Pancreas (tissue), 10 donors: ENCODE results near the gene TEX264. TPM values are rescaled to one million over a fixed set of nuclear protein-coding genes. Genes with fewer than 3 reads are reported as not detected.

Experiments
- ATAC-seq, 4 donors: fragments of 200-7000 bp; cut with Tn5 transposase; one replicate each; pipeline versions ENCODE4 v1.8.0 to v1.9.1; 2020; ENCODE audit warnings: mild to moderate bottlenecking in 4 of 4, moderate library complexity in 4 of 4
- DNase-seq, 6 donors: peaks; one replicate each; pipeline ENCODE4 v3.0.0-alpha.2; 2020
- FAIRE-seq: peaks from 2 replicates; lab custom pipeline; 2012; peaks lifted over from hg19 to GRCh38; lab: Jason Lieb, UNC
- H3K27ac ChIP-seq, 4 donors: fragments of 200-600 bp; sonication (generic); 1 replicate in 3 of 4; 2 replicates in 1 of 4; pipeline versions ENCODE4 v1.5.0 to v1.8.0; 2020
- H3K27me3 ChIP-seq, 4 donors: fragments of 200-600 bp; one replicate each; pipeline ENCODE4 v1.8.0; 2021
- H3K36me3 ChIP-seq, 3 donors: fragments of 200-600 bp; sonication (generic) in 1 of 3; one replicate each; pipeline versions ENCODE4 v1.5.0 to v1.8.0; 2020 to 2021
- H3K4me1 ChIP-seq, 3 donors: fragments of 200-600 bp; one replicate each; pipeline ENCODE4 v1.8.0; 2021
- H3K4me3 ChIP-seq, 4 donors: fragments of 200-600 bp; sonication (generic) in 2 of 4; one replicate each; pipeline versions ENCODE4 v1.5.0 to v1.8.0; 2020 to 2021
- H3K9me3 ChIP-seq, 4 donors: fragments of 200-600 bp; one replicate each; pipeline ENCODE4 v1.8.0; 2021
- WGBS, 2 donors: extraction: QIAGEN DNeasy Blood & Tissue Kit; methylation state at CpG; one replicate each; pipeline ENCODE4 v1.1.7; 2013; 5-methylcytosine and 5-hydroxymethylcytosine counted together
- intact Hi-C, 3 donors: fragments of 100-400 bp; cut with DNase I; formaldehyde crosslinking; loops; one replicate each; pipeline versions ENCODE4 v1.11.1 to v1.14.2; 2022
- polyA plus RNA-seq, 2 donors: library from polyadenylated mRNA; stranded (reverse); fragments of 200-250 nt; gene quantifications; one replicate each; pipeline ENCODE4 v1.2.3, GENCODE V29; 2013
- total RNA-seq, 6 donors: library from RNA; stranded (reverse); fragmentation: NEBNext Ultra II Directional in 4 of 6; extraction: Animal tissue kit (Norgen Biotek cat#: 25700) in 4 of 6; gene quantifications; one replicate each; pipeline versions ENCODE4 v1.2.1 to v1.2.4, GENCODE V29; 2021 to 2023
- TF ChIP-seq, protein P1 (sequence below), 4 donors: fragments of 200-600 bp; sonication (generic) in 3 of 4; IDR thresholded peaks; one replicate each; pipeline versions ENCODE4 v1.5.0 to v1.8.0; 2021; ENCODE audit warnings: antibody characterized with exemption in 4 of 4
- donor health status: healthy with polysubstance abuse.
- donor health status: DM: no; HTN: no; CAD: no; lungs with moderate emphysema.
- donor health status: DM: no; HTN: no; CAD: no.
- donor health status: control.
- donor health status: control.
- donor health status: Bipolar disorder and iron deficiency.
- donor health status: DM: yes; HTN: yes; CAD: no.
- donor health status: DM: no; HTN: no; CAD: no.
- donor health status: DM: no; HTN: no; CAD: no.
- donor health status: DM: yes; HTN: yes; CAD: no.

Gene TEX264
- total and polyA plus RNA-seq, 8 donors, result 20.9 to 59.3 (median 25.5) TPM

DNA sequence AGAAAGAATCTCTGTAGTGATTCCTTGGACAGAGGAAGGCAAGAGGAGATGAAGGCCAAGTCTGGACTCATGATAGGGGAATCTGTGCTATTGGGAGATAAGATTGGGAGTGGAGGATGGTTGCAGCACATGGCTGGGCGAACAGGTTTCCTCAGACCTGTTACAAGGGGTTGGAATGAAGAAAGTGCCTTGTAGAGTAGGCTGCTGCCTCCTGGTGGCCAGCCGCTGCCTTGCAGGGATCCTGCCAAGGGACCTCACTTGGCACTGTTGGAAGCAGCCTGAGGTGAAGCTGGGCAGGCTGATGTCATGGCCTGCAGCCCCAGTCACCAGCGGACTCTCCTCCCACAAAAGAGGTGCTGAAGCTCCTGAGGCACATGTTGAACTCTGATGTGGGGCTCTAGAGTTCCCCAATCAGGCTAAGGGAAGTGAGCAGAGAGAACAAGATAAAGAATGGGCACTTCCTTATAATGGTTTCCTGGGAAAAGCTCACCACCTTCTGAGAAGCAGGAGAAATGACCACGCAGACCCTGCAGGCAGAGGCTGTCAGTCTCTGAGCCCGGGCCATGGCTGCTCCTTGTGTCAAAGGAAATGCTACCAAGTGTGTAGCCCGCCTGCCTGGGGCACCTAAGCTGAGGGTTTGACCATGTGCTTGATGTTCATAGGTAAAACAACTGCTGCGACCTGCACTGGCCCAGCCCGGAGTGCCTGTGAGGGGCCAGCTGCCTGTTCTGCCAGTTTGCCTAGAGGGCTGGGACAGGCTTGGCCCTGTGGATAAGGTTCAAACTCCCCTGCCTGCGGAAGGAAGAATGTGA is 1.6 kb upstream of the TEX264 start:
- TF ChIP-seq, protein P1, sequence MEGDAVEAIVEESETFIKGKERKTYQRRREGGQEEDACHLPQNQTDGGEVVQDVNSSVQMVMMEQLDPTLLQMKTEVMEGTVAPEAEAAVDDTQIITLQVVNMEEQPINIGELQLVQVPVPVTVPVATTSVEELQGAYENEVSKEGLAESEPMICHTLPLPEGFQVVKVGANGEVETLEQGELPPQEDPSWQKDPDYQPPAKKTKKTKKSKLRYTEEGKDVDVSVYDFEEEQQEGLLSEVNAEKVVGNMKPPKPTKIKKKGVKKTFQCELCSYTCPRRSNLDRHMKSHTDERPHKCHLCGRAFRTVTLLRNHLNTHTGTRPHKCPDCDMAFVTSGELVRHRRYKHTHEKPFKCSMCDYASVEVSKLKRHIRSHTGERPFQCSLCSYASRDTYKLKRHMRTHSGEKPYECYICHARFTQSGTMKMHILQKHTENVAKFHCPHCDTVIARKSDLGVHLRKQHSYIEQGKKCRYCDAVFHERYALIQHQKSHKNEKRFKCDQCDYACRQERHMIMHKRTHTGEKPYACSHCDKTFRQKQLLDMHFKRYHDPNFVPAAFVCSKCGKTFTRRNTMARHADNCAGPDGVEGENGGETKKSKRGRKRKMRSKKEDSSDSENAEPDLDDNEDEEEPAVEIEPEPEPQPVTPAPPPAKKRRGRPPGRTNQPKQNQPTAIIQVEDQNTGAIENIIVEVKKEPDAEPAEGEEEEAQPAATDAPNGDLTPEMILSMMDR (IDR thresholded peaks at IDR 0.05), result peak; percentile 91 to 96 (median 94)
- peak; percentile 52 to 78 (median 70) for ATAC-seq
- no peak for FAIRE-seq
- DNase-seq, result peak; percentile 81 to 96 (median 93)
- 39 to 43% methylated on average over 9 of the region's 9 CpGs for WGBS, 2 donors
- Histone ChIP-seq H3K27me3 (no peaks in the 10 kb centered on the region), H3K27ac (no peak overlapping the region), H3K9me3 (no peaks in the 10 kb centered on the region), H3K36me3 (no peaks in the 10 kb centered on the region), H3K4me1 (peaks cover 0 to 22% (median 6%) of the 10 kb centered on the region in 3 donors), H3K4me3 (no peak overlapping the region)
- intact Hi-C loops, result loop anchor here (5.0 to 10.0 kb wide), 3 partner anchors 162 to 167 kb away; partner anchors contain the start of gene DCAF1 (in 2 of the 3)

DNA sequence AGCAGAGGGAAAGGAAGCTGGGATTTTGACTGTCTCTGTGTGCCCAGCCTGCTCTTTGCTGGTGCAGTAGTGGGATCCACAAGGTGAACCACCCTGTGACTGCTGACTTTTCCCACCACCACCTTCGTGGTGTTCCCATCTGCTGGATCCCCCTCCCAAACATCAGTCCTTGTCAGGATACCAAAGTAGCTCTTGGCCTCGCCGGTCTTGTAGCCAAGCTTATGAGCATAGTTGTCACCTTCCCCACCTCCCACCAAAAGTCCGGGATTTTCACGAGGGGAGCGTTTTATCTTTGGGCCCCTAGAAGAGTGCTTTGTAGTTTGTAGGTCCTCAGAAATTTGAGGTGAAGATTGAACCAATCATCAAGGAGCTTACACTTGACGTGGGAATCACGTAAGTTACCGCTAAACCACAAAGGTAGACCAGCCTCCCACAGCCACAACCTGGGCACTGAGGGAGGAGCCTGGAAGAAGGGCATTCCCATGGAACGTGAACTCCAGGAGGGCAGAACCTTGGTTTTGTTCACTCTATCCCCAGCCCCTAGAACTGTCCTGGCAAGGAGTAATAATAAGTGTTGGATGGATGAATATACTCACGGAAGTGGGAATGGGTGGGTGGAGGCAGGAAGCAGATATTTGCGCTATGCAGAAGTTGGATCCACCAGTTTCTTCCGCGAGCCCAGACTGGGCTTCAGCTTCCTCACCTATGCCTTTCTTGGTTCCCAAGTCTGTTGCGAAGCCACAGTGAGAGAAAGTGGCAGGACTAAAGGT is 814 bp upstream of the TEX264 start:
- DNase-seq, result peak in 1 of 6 donors; percentile 35
- no peaks in the 10 kb centered on the region for H3K9me3 ChIP-seq
- peak overlapping the region; percentile 87 to 90 (median 89) for H3K27ac ChIP-seq
- H3K4me1 ChIP-seq, result peaks cover 0 to 22% (median 6%) of the 10 kb centered on the region in 3 donors
- intact Hi-C loops, result no loop called here
- H3K27me3 ChIP-seq, result no peaks in the 10 kb centered on the region
- TF ChIP-seq, protein P1 (IDR thresholded peaks at IDR 0.05), result no peak
- H3K4me3 ChIP-seq, result peak overlapping the region; percentile 85 to 89 (median 86)
- WGBS, 2 donors, result 44 to 59% methylated on average over 15 of the region's 15 CpGs
- ATAC-seq, result no peak
- no peaks in the 10 kb centered on the region for H3K36me3 ChIP-seq
- FAIRE-seq, result no peak

DNA sequence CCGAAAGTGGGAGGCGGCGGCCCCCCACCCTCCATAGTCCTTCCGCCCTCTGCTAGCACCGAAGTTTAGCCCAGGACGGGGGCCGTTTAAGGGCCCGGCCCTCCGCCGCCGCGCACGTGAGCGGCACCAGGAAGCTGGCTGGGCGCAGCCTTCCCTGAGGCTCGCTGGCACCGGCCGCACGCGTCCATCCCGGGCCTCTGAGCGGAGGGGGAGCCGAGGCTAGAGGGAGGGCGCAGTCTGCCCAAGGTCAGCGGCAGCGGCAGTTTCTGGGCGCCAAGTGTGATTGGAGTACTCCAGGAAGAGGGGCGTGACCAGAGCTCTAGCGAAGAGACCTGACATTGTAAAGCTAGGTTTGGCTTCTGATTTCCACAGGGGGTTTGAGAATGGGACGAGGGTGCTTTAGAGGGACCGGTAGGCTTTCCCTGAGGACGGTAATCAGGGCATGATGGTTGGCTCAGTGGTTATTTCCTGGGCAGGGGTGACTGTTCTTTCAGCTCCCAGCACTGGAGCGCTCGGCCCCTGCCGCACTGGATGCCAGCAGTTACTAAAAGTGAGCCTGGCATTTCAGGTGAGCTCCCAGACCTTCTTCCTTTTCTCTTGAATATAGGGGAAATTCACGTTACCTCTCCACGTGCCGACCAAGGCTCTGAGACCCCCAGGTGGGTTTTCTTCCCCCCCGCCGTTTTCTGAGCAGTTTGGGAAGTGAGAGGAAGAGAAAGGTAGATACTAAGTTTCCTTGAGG is 853 bp downstream of the TEX264 start:
- Histone ChIP-seq H3K36me3 (no peaks in the 10 kb centered on the region), H3K4me3 (peak overlapping the region; percentile 85 to 89 (median 86)), H3K4me1 (peaks cover 0 to 22% (median 6%) of the 10 kb centered on the region in 3 donors), H3K27ac (peak overlapping the region; percentile 87 to 90 (median 89)), H3K9me3 (no peaks in the 10 kb centered on the region), H3K27me3 (no peaks in the 10 kb centered on the region)
- TF ChIP-seq, protein P1 (IDR thresholded peaks at IDR 0.05), result no peak
- DNase-seq, result peak; percentile 76 to 91 (median 82)
- intact Hi-C loops, result no loop called here
- no peak for FAIRE-seq
- peak; percentile 76 to 80 (median 78) for ATAC-seq
- 6 to 9% methylated on average over 39 to 40 of the region's 40 CpGs for WGBS, 2 donors

DNA sequence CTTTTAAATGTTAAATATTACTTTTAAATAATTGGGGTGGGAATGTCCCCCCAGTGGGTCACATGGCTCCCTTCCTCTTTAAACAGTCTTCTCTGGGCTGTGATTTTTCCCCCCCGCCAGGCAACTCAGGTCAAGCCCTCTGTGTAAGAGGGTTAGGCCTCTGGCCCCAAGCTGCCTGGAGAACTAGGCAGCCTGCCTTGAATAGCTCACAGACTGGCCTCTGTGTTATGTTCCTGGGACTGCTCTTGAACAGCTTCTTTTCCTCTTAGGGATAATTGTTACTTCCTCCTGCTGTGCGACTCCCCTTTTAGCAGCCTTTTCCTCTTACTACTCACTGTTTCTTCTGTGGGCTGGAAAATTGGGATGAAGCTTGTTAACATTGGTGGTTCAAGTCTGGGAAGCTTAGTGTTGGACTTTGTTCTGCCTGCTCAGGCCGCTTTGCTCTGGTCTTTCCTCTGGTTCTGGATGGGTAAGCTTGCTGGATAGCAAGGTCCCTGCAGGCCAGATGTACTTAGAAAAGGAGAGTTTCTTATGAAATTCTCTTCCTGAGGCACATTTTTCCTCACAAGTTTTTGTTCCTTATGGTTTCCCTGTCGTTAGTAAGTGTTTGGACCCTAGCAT is 2.2 kb downstream of the TEX264 start:
- Histone ChIP-seq H3K4me1 (peaks cover 0 to 22% (median 6%) of the 10 kb centered on the region in 3 donors), H3K27me3 (no peaks in the 10 kb centered on the region), H3K27ac (no peak overlapping the region), H3K9me3 (no peaks in the 10 kb centered on the region), H3K36me3 (no peaks in the 10 kb centered on the region), H3K4me3 (no peak overlapping the region)
- FAIRE-seq, result no peak
- 82% methylated on average over 4 of the region's 4 CpGs for WGBS, 2 donors
- TF ChIP-seq, protein P1 (IDR thresholded peaks at IDR 0.05), result no peak
- no peak for ATAC-seq
- DNase-seq, result no peak
- intact Hi-C loops, result no loop called here
